Jurkat, Clone E6-1 (cell line): ENCODE data around the gene TMEM14C.
"Not testable (repeated sequence)": the region's sequence is repeated elsewhere in the genome, so short reads cannot be mapped to it uniquely, and the experiment has no call there.

Experiments
- DNase-seq: peaks from one replicate; pipeline ENCODE4 v3.0.0-alpha.2; 2011; ENCODE audit warnings: low read depth, low spot score
- H3K4me3 ChIP-seq: 2 replicates; pipeline ENCODE4 v1.5.1; 2011; ENCODE audit warnings: mild to moderate bottlenecking, low read length, control low read depth, moderate library complexity

The TMEM14C gene

DNA sequence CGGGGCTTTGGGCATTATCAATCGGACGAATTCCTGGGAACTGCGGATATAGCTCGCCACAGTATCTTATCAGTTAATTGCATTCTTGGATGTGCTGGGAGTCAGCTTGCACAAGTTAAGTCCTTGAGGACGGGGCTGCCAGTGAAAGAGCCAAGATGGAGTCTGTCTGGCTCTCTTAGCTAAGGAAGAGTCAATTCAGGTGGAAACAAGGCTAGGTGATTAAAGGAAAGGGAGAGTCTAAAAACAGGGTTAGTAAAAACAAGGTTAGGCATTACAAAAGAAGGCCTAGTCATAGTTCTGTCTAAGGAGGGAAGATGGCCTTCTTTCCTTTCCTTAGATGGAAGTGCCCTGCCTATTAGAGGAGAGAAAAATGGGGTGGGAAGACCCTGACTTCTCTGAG is 27.7 kb downstream of the TMEM14C start:
- DNase-seq, H3K4me3 ChIP-seq: not testable (repeated sequence)

DNA sequence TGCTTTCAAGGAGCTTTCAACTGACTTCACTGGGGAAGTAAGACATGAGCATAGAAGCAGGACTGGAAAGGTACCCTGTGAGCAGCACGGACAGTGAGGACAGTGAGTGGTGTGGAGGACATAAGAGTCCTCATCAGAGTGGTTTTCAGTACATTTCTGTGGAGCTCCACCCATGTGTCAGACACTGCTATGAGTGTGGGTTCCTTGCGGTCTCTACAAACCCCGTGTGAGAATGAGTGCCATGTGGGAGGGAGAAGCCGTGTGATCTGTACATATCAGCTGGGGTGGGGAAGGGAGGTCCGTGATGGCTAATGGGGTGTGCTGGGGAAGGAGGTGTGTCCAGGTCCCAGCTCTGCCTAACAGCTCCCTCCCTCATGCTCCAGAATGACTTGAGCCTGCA is 28.9 kb downstream of the TMEM14C start:
- not testable (repeated sequence) for H3K4me3 ChIP-seq, DNase-seq

DNA sequence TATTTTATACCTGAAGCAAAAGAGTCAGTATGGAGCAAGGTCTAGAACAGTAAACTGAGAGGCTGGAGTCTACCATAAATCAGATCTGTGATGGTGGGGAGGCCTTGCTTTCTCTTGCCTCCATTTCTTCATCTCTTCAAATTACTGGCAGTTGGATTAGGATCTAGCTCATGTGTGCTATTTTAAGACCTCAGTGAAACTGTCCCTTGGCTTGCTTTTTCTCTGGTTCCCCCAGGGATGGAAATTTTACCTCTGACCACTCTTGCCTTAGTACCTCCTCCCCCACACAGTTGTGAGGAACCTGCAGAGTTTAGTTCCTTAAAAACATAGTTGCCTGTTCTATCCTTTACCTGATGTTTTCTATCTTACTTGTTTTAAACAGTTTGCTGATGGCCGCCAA is 33.2 kb downstream of the TMEM14C start:
- DNase-seq = no peak
- H3K4me3 ChIP-seq = no peak overlapping the region

DNA sequence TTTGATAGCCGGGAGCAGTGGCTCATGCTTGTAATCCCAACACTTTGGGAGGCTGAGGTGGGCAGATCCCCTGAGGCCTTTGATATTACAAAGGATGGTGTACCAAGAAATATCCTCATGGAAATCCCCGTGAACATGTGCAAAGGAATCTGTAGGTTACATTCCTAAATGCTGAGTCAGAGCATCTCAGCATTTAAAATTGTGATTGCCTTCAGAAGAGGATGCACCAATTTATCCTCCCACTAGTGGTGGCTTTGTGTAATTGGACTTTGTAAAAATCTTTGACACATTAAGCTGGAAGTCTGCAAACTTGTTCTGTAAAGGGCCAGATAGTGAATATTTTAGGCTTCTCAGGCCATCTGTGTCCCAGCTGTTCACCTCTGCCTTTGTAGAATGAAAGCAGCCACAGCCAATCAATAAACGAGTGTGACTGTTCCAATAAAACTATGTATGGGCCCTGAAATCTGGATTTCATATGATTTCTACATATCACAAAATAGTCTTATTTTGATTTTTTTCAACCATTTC is 36.5 kb downstream of the TMEM14C start:
- peak; percentile 61 for DNase-seq
- H3K4me3 ChIP-seq = no peak overlapping the region

DNA sequence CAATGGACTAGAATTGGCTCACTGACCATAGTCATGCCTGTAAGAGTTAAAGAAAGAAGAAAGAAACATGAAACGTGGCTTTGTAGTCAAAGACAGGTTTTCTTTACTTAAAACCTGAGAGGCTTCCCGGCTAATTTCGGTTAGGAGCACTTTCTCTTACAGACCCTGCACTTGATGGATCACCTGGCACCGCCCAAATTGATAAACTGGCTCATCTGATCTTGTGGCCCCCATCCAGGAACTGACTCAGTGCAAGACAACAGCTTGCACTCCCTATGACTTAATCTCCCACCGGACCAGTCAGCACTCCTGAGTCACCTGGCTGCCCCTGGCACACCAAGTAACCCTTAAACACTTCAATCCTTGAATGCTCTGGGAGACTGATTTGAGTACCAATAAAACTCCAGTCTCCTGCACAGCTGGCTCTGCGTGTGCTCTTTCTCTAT is 37.0 kb downstream of the TMEM14C start:
- DNase-seq = no peak

DNA sequence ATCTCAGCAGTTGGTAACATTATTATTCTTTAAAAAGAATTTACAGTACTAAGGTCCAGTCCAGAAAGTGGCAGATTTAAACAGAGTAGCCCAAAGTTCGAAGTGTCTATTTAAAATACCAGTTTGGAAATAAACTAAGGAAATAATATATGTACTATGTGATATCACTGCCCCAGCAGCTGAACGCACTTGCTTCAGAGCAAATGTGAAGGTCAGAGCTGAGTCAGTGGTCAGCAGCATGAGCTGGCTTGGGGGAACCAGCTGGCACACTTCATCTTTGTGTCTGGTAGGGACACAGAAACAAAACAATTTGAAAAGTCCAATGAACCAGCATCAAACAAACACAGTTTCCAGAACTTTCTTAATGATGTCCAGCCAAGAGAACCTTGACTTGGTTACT is 40.1 kb downstream of the TMEM14C start:
- H3K4me3 ChIP-seq = no peak overlapping the region
- DNase-seq = no peak

More for the DNA sequence above, 37.0 kb downstream of the TMEM14C start:
- H3K4me3 ChIP-seq = no peak overlapping the region

DNA sequence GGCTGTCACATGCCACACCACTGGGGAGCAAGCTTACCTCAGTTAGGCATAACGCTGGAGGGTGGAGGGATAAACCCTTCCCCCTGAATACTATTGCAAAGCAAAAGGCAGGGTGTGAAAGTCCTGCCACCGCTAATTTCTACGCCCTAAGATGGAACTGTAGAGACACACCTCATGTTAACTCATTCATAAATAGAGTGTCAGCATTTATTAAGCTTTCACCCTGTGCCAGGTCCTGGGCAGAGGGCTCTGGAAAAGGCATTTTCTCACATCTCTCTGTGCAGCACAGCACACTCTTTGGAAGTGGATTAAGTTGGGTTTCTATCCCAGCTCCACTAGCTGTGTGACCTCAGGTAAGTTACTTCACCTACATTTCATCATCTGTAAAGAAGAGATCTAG is 46.5 kb downstream of the TMEM14C start:
- H3K4me3 ChIP-seq = no peak overlapping the region
- DNase-seq = no peak

DNA sequence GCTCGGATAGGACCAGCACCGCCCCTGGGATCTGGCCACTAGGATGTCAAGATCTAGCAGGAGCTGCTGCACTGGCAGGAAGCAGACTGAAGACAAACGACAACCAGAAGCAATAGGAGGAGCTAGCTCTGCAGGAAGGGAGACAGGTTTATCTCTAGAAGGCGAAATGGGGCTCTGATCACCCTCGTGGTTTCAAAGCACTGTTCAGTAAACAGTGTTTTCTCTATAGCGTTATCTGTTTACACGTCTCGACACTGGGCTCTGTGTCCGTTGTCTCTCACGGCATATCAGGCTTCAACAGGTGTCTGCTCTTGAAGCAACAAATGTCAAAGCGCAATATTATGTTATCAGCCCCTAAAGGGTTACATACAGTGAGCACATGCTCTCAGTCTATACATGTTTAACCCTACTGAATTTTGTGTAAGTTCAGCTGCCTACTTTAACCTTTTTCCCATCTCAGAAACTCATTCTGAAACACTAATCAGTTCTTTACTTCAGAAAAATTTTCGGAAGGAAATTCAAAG is 48.6 kb downstream of the TMEM14C start:
- no peak for DNase-seq
- no peak overlapping the region for H3K4me3 ChIP-seq

DNA sequence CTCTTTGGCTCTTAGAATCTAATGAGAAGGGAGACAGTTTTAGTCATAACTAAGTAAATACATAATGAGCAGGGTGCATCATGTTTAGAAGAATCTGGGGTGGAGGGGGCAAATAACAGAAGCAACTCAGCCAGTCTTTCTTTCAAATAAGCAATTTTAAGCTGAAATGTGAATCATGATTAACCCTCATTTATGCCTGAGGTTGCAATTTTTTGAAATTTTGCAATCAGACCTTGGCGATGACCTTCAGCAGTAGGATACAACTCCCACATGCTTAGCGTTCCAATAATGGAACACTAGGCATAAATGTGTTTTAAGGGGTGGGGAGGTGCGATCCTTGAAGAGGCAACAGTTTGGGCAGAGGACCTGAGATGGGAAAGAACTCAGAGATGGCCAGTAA is 55.4 kb downstream of the TMEM14C start:
- no peak overlapping the region for H3K4me3 ChIP-seq
- no peak for DNase-seq

DNA sequence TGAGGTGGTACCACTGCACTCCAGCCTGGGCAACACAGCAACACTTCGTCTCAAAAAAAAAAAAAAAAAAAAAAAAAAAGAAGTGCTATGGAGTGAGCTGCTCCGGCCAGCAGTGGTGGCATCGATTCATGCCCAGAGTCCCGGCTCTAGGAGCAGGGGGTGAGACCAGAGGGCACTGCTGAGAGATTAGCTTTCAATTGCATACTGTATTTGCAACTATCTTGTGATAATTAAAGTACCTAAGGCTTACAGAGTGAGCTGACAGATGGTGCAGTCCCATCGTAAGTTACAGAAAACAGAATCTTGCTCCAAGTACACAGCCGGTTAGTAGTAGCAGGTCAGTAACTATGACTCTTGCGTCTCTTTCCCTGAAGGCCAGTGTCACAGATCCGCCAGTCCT is 56.2 kb downstream of the TMEM14C start:
- no peak for DNase-seq
- no peak overlapping the region for H3K4me3 ChIP-seq
